Upper lobe of right lung (tissue), 1 donor: ENCODE data around the gene RRBP1. TPM values are rescaled to one million over a fixed set of nuclear protein-coding genes. Genes with fewer than 3 reads are reported as not detected.

Experiments
- ATAC-seq: fragments of 200-7000 bp; cut with Tn5 transposase; one replicate; pipeline ENCODE4 v1.9.1; 2020; ENCODE audit warnings: mild to moderate bottlenecking, moderate library complexity
- DNase-seq: peaks from one replicate; pipeline ENCODE4 v3.0.0-alpha.2; 2020
- H3K27ac ChIP-seq: fragments of 200-600 bp; one replicate; pipeline ENCODE4 v1.8.0; 2022
- H3K27me3 ChIP-seq: fragments of 200-600 bp; one replicate; pipeline ENCODE4 v1.8.0; 2022; ENCODE audit warnings: mild to moderate bottlenecking
- H3K36me3 ChIP-seq: fragments of 200-600 bp; one replicate; pipeline ENCODE4 v1.8.0; 2022
- H3K4me1 ChIP-seq: fragments of 200-600 bp; one replicate; pipeline ENCODE4 v1.8.0; 2022
- H3K4me3 ChIP-seq: fragments of 200-600 bp; one replicate; pipeline ENCODE4 v1.8.0; 2022; ENCODE audit warnings: mild to moderate bottlenecking
- H3K9me3 ChIP-seq: fragments of 200-600 bp; one replicate; pipeline ENCODE4 v1.8.0; 2022
- CTCF ChIP-seq: fragments of 200-600 bp; IDR thresholded peaks from one replicate; pipeline ENCODE4 v1.8.0; 2022; ENCODE audit warnings: antibody characterized with exemption
- intact Hi-C: fragments of 100-400 bp; cut with DNase I; formaldehyde crosslinking; loops from one replicate; pipeline ENCODE4 v1.11.0; 2022
- total RNA-seq: library from RNA; stranded (reverse); fragmentation: NEBNext Ultra II Directional; extraction: Animal tissue kit (Norgen Biotek cat#: 25700); gene quantifications from one replicate; pipeline ENCODE4 v1.2.1, GENCODE V29; 2021
- donor health status: DM: no; HTN: yes; CAD: no; lungs with severe emphysema.

The RRBP1 gene
- total RNA-seq, 1 donor from 2014 or later = 166 TPM

GRCh38 chr20:17654649-17655285 is 27.3 kb downstream of the RRBP1 start:
- DNase-seq = peak; percentile 55

GRCh38 chr20:17653835-17654648 is 28.0 kb downstream of the RRBP1 start:
- no peaks in the 10 kb centered on the region for H3K9me3 ChIP-seq
- no peak overlapping the region for H3K27ac ChIP-seq
- H3K4me3 ChIP-seq = no peak overlapping the region
- no peaks in the 10 kb centered on the region for H3K27me3 ChIP-seq
- H3K4me1 ChIP-seq = peaks cover 41% of the 10 kb centered on the region
- DNase-seq (peak; percentile 40), ATAC-seq (no peak)
- TF ChIP-seq CTCF = no peak
- intact Hi-C loops = no loop called here
- peaks cover 29% of the 10 kb centered on the region for H3K36me3 ChIP-seq

More at GRCh38 chr20:17654649-17655285, 27.3 kb downstream of the RRBP1 start:
- peaks cover 30% of the 10 kb centered on the region for H3K36me3 ChIP-seq
- intact Hi-C loops = no loop called here
- H3K27me3 ChIP-seq = no peaks in the 10 kb centered on the region
- peaks cover 34% of the 10 kb centered on the region for H3K4me1 ChIP-seq
- H3K4me3 ChIP-seq = no peak overlapping the region
- H3K27ac ChIP-seq = no peak overlapping the region
- ATAC-seq = no peak
- no peaks in the 10 kb centered on the region for H3K9me3 ChIP-seq
- peak; percentile 63 for TF ChIP-seq CTCF

- no peaks in the 10 kb centered on the region for H3K9me3 ChIP-seq
- no peak for TF ChIP-seq CTCF
- peaks cover 21% of the 10 kb centered on the region for H3K36me3 ChIP-seq
- DNase-seq (peak; percentile 42), ATAC-seq (no peak)
- H3K27me3 ChIP-seq = no peaks in the 10 kb centered on the region
- peaks cover 57% of the 10 kb centered on the region for H3K4me1 ChIP-seq
- intact Hi-C loops = no loop called here
- no peak overlapping the region for H3K4me3 ChIP-seq
- peak overlapping the region; percentile 17 for H3K27ac ChIP-seq
Observed at GRCh38 chr20:17652411-17652810, 29.6 kb downstream of the RRBP1 start.

GRCh38 chr20:17651760-17652388 is 30.2 kb downstream of the RRBP1 start:
- TF ChIP-seq CTCF = no peak
- no peaks in the 10 kb centered on the region for H3K9me3 ChIP-seq
- no peaks in the 10 kb centered on the region for H3K27me3 ChIP-seq
- DNase-seq = peak; percentile 61
- peak overlapping the region; percentile 17 for H3K27ac ChIP-seq
- H3K36me3 ChIP-seq = peaks cover 21% of the 10 kb centered on the region
- H3K4me3 ChIP-seq = no peak overlapping the region
- ATAC-seq = peak; percentile 32
- peaks cover 59% of the 10 kb centered on the region for H3K4me1 ChIP-seq
- intact Hi-C loops = no loop called here

- intact Hi-C loops = no loop called here
- Histone ChIP-seq H3K9me3 (no peaks in the 10 kb centered on the region), H3K27me3 (no peaks in the 10 kb centered on the region), H3K4me1 (peaks cover 61% of the 10 kb centered on the region), H3K36me3 (peaks cover 17% of the 10 kb centered on the region), H3K27ac (no peak overlapping the region), H3K4me3 (no peak overlapping the region)
- DNase-seq = peak; percentile 39
- TF ChIP-seq CTCF = no peak
- ATAC-seq = peak; percentile 7
Observed at GRCh38 chr20:17651129-17651759, 30.8 kb downstream of the RRBP1 start.
